ENCODE measurements around the gene ZC3H7A. TPM values are rescaled to one million over a fixed set of nuclear protein-coding genes. Genes with fewer than 3 reads are reported as not detected.

Gene ZC3H7A
- total and polyA plus RNA-seq, 2 of the 13 experiments (the other 11 are each of a cell fraction or from before 2014, with no cell fraction given): 29.2 to 36.8 TPM

DNA sequence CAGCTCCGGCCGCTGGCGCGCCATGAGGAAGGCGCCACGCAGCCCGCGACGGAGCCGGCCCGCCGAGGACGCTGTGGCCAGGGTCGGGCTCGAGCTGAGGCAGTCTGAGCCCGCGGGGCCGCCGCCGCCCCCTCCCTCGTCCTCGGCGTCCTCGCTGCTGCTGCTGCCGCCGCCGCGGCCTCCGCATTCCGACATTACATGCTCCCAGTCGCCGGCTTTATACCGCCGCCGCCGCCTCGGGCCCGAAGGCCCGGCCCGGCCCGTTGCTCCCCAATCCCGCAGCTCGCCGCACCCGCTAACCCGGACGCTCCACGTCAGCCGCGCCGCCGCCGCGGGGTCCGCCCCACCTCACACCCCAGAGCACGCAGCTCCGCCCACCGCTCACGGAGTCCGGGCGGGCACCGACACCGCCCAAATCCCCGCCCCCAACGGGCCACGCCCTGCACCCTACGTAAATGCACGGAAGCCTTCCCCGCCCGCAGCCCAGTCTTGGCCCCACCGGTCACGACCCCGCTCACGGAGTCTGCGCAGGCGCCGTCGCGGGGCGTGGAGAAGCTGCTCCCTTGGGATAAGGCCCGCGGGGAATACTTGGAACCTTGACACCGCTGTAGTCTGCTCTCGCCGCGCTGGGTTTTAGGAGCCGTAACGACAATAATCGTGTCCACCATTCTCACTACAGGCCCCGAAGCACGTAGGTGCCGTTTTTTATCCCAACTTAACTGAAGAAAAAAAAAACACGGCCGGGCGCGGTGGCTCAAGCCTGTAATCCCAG is 54.3 kb downstream of the ZC3H7A start, which contains the start of gene TXNDC11 (continued):
- 0 out of 2 replicates have a peak, but pooled peaks have one; percentile 17 for TF ChIP-seq BRD4 (CRISPR knock-in tag; IDR thresholded peaks at IDR 0.05)
- TF ChIP-seq SRSF9 (IDR thresholded peaks at IDR 0.05; ENCODE audit: borderline replicate concordance, insufficient read depth, low read depth, low read length, poor library complexity, severe bottlenecking): no peak
- peak; percentile 48; the same call in 1 of the 2 replicates for TF ChIP-seq BCL6 (CRISPR knock-in tag; IDR thresholded peaks at IDR 0.05)
- TF ChIP-seq ZNF501 (CRISPR knock-in tag; IDR thresholded peaks at IDR 0.05): 0 out of 2 replicates have a peak, but pooled peaks have one; percentile 5
- TF ChIP-seq, protein P1, sequence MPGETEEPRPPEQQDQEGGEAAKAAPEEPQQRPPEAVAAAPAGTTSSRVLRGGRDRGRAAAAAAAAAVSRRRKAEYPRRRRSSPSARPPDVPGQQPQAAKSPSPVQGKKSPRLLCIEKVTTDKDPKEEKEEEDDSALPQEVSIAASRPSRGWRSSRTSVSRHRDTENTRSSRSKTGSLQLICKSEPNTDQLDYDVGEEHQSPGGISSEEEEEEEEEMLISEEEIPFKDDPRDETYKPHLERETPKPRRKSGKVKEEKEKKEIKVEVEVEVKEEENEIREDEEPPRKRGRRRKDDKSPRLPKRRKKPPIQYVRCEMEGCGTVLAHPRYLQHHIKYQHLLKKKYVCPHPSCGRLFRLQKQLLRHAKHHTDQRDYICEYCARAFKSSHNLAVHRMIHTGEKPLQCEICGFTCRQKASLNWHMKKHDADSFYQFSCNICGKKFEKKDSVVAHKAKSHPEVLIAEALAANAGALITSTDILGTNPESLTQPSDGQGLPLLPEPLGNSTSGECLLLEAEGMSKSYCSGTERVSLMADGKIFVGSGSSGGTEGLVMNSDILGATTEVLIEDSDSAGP (CRISPR knock-in tag; IDR thresholded peaks at IDR 0.05; ENCODE audit: borderline replicate concordance): peak; percentile 77; the same call in 1 of the 2 replicates
- TF ChIP-seq PLRG1 (conservative IDR thresholded peaks at IDR 0.05): no peak
- no peak; the same call in 1 of the 2 replicates for TF ChIP-seq ZNF251 (CRISPR knock-in tag; IDR thresholded peaks at IDR 0.05)
- TF ChIP-seq ZNF562 (CRISPR knock-in tag; IDR thresholded peaks at IDR 0.05; ENCODE audit: borderline replicate concordance): no peak
- peak; percentile 61; the same call in 1 of the 2 replicates for TF ChIP-seq ETV5 (CRISPR knock-in tag; IDR thresholded peaks at IDR 0.05; ENCODE audit: borderline replicate concordance)
- TF ChIP-seq ZNF883 (CRISPR knock-in tag; IDR thresholded peaks at IDR 0.05; ENCODE audit: not compliant biosample characterization): no peak
- no peak for TF ChIP-seq FOSL1 (CRISPR knock-in tag; IDR thresholded peaks at IDR 0.05; ENCODE audit: borderline replicate concordance)
- TF ChIP-seq, protein P2, sequence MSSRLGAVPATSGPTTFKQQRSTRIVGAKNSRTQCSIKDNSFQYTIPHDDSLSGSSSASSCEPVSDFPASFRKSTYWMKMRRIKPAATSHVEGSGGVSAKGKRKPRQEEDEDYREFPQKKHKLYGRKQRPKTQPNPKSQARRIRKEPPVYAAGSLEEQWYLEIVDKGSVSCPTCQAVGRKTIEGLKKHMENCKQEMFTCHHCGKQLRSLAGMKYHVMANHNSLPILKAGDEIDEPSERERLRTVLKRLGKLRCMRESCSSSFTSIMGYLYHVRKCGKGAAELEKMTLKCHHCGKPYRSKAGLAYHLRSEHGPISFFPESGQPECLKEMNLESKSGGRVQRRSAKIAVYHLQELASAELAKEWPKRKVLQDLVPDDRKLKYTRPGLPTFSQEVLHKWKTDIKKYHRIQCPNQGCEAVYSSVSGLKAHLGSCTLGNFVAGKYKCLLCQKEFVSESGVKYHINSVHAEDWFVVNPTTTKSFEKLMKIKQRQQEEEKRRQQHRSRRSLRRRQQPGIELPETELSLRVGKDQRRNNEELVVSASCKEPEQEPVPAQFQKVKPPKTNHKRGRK (CRISPR knock-in tag; IDR thresholded peaks at IDR 0.05): 0 out of 2 replicates have a peak, but pooled peaks have one; percentile 19
- TF ChIP-seq, protein P3, sequence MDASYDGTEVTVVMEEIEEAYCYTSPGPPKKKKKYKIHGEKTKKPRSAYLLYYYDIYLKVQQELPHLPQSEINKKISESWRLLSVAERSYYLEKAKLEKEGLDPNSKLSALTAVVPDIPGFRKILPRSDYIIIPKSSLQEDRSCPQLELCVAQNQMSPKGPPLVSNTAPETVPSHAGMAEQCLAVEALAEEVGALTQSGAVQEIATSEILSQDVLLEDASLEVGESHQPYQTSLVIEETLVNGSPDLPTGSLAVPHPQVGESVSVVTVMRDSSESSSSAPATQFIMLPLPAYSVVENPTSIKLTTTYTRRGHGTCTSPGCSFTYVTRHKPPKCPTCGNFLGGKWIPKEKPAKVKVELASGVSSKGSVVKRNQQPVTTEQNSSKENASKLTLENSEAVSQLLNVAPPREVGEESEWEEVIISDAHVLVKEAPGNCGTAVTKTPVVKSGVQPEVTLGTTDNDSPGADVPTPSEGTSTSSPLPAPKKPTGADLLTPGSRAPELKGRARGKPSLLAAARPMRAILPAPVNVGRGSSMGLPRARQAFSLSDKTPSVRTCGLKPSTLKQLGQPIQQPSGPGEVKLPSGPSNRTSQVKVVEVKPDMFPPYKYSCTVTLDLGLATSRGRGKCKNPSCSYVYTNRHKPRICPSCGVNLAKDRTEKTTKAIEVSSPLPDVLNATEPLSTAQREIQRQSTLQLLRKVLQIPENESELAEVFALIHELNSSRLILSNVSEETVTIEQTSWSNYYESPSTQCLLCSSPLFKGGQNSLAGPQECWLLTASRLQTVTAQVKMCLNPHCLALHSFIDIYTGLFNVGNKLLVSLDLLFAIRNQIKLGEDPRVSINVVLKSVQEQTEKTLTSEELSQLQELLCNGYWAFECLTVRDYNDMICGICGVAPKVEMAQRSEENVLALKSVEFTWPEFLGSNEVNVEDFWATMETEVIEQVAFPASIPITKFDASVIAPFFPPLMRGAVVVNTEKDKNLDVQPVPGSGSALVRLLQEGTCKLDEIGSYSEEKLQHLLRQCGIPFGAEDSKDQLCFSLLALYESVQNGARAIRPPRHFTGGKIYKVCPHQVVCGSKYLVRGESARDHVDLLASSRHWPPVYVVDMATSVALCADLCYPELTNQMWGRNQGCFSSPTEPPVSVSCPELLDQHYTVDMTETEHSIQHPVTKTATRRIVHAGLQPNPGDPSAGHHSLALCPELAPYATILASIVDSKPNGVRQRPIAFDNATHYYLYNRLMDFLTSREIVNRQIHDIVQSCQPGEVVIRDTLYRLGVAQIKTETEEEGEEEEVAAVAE (CRISPR knock-in tag; IDR thresholded peaks at IDR 0.05; ENCODE audit: borderline replicate concordance): 0 out of 2 replicates have a peak, but pooled peaks have one; percentile 57
- peak; percentile 88 for TF ChIP-seq ZNF343 (CRISPR knock-in tag; IDR thresholded peaks at IDR 0.05)
- TF ChIP-seq, protein P4, sequence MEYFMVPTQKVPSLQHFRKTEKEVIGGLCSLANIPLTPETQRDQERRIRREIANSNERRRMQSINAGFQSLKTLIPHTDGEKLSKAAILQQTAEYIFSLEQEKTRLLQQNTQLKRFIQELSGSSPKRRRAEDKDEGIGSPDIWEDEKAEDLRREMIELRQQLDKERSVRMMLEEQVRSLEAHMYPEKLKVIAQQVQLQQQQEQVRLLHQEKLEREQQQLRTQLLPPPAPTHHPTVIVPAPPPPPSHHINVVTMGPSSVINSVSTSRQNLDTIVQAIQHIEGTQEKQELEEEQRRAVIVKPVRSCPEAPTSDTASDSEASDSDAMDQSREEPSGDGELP (IDR thresholded peaks at IDR 0.05; ENCODE audit: borderline replicate concordance, low read depth): no peak
- TF ChIP-seq ZNF790 (CRISPR knock-in tag; IDR thresholded peaks at IDR 0.05; ENCODE audit: borderline replicate concordance): no peak; the same call in 1 of the 2 replicates
- TF ChIP-seq TP53 (CRISPR knock-in tag; conservative IDR thresholded peaks at IDR 0.05): peak; percentile 76
- TF ChIP-seq ZNF10 (CRISPR knock-in tag; IDR thresholded peaks at IDR 0.05; ENCODE audit: borderline replicate concordance, low read depth): no peak
- TF ChIP-seq KDM5B (CRISPR knock-in tag; IDR thresholded peaks at IDR 0.05; ENCODE audit: borderline replicate concordance): peak; percentile 65
- peak; percentile 86; the same call in 1 of the 2 replicates for TF ChIP-seq ZMYM3 (CRISPR knock-in tag; IDR thresholded peaks at IDR 0.05)

Measured in HepG2 (cell line).